ENCODE data around the gene ZNF616. TPM values are rescaled to one million over a fixed set of nuclear protein-coding genes. Genes with fewer than 3 reads are reported as not detected.

The ZNF616 gene
- total and polyA plus RNA-seq, 2 donors from 2014 or later = 3.2 to 12.8 TPM

GRCh38 chr19:52138278-52138982 is 1.3 kb downstream of the ZNF616 start:
- Histone ChIP-seq H3K27ac (ENCODE audit: low read depth in 2 of 2, low read length in 2 of 2) (peak overlapping the region; percentile 92 to 96), H3K36me3 (ENCODE audit: control insufficient read depth in 2 of 3, insufficient read depth in 3 of 3, low read length in 3 of 3) (peaks cover 0 to 2% (median 0%) of the 10 kb centered on the region in 3 donors), H3K4me3 (ENCODE audit: low read length in 3 of 3) (peak overlapping the region; percentile 100), H3K9me3 (ENCODE audit: control insufficient read depth in 2 of 3, insufficient read depth in 1 of 3, low read length in 3 of 3) (peaks cover 0 to 6% (median 0%) of the 10 kb centered on the region in 3 donors), H3K4me1 (ENCODE audit: control insufficient read depth in 2 of 3, insufficient read depth in 2 of 3, low read depth in 1 of 3, low read length in 3 of 3) (peaks cover 0 to 13% (median 8%) of the 10 kb centered on the region in 3 donors), H3K9ac (ENCODE audit: low read length in 3 of 3) (peak overlapping the region; percentile 99 to 100 (median 99)), H3K27me3 (ENCODE audit: control insufficient read depth, insufficient read depth, low read length) (no peaks in the 10 kb centered on the region)
- TF ChIP-seq CTCF (IDR thresholded peaks at IDR 0.05; ENCODE audit: borderline replicate concordance, extremely low read depth, insufficient read depth) = no peak
- intact Hi-C loops (cut with DNase I) = loop anchor here (10.0 kb wide), 1 partner anchor 96 kb away; no protein-coding TSS in a partner anchor
- FAIRE-seq = no peak
- peak in 4 of 5 donors; percentile 64 to 86 (median 78) for DNase-seq

GRCh38 chr19:52120286-52120685 is 19.5 kb downstream of the ZNF616 start:
- no peak for FAIRE-seq
- Histone ChIP-seq H3K36me3 (ENCODE audit: control insufficient read depth in 2 of 3, insufficient read depth in 3 of 3, low read length in 3 of 3) (peaks cover 50 to 77% (median 52%) of the 10 kb centered on the region in 3 donors), H3K9ac (ENCODE audit: low read length in 3 of 3) (no peak overlapping the region), H3K9me3 (ENCODE audit: control insufficient read depth in 2 of 3, insufficient read depth in 1 of 3, low read length in 3 of 3) (peaks cover 30 to 67% (median 51%) of the 10 kb centered on the region in 3 donors), H3K4me3 (ENCODE audit: low read length in 3 of 3) (no peak overlapping the region), H3K4me1 (ENCODE audit: control insufficient read depth in 2 of 3, insufficient read depth in 2 of 3, low read depth in 1 of 3, low read length in 3 of 3) (no peaks in the 10 kb centered on the region), H3K27ac (ENCODE audit: low read depth in 2 of 2, low read length in 2 of 2) (no peak overlapping the region), H3K27me3 (ENCODE audit: control insufficient read depth, insufficient read depth, low read length) (no peaks in the 10 kb centered on the region)
- intact Hi-C loops (cut with DNase I) = no loop called here
- TF ChIP-seq CTCF (IDR thresholded peaks at IDR 0.05; ENCODE audit: borderline replicate concordance, extremely low read depth, insufficient read depth) = no peak
- DNase-seq = no peak

GRCh38 chr19:52115526-52116053 is 24.1 kb downstream of the ZNF616 start:
- peak overlapping the region in 2 of 3 donors; percentile 3 to 5 for H3K4me3 ChIP-seq (ENCODE audit: low read length in 3 of 3)
- no peaks in the 10 kb centered on the region for H3K27me3 ChIP-seq (ENCODE audit: control insufficient read depth, insufficient read depth, low read length)
- TF ChIP-seq CTCF (IDR thresholded peaks at IDR 0.05; ENCODE audit: borderline replicate concordance, extremely low read depth, insufficient read depth) = no peak
- intact Hi-C loops (cut with DNase I) = no loop called here
- no peak for FAIRE-seq
- H3K4me1 ChIP-seq (ENCODE audit: control insufficient read depth in 2 of 3, insufficient read depth in 2 of 3, low read depth in 1 of 3, low read length in 3 of 3) = no peaks in the 10 kb centered on the region
- peaks cover 31 to 45% (median 38%) of the 10 kb centered on the region in 3 donors for H3K36me3 ChIP-seq (ENCODE audit: control insufficient read depth in 2 of 3, insufficient read depth in 3 of 3, low read length in 3 of 3)
- DNase-seq = no peak
- H3K27ac ChIP-seq (ENCODE audit: low read depth in 2 of 2, low read length in 2 of 2) = no peak overlapping the region
- no peak overlapping the region for H3K9ac ChIP-seq (ENCODE audit: low read length in 3 of 3)
- peaks cover 33 to 96% (median 69%) of the 10 kb centered on the region in 3 donors for H3K9me3 ChIP-seq (ENCODE audit: control insufficient read depth in 2 of 3, insufficient read depth in 1 of 3, low read length in 3 of 3)

Data from kidney (tissue), 14 donors.